MG63 (cell line): ENCODE results near the gene HEPACAM. TPM values are rescaled to one million over a fixed set of nuclear protein-coding genes. Genes with fewer than 3 reads are reported as not detected.

Source experiments
- DNase-seq: peaks from one replicate; pipeline ENCODE4 v3.0.0-alpha.2; 2020
- H3K27me3 ChIP-seq: fragments of 250-450 bp; sonication (Bioruptor Pico); 2 replicates; pipeline ENCODE4 v1.5.1; 2020; ENCODE audit warnings: mild to moderate bottlenecking, moderate library complexity
- H3K36me3 ChIP-seq: fragments of 250-450 bp; sonication (Bioruptor Pico); 2 replicates; pipeline ENCODE4 v1.5.1; 2020; ENCODE audit warnings: mild to moderate bottlenecking, moderate library complexity
- H3K4me3 ChIP-seq: fragments of 250-450 bp; sonication (Bioruptor Pico); 2 replicates; pipeline ENCODE4 v1.5.1; 2020; ENCODE audit warnings: mild to moderate bottlenecking, moderate library complexity
- H3K9me3 ChIP-seq: fragments of 250-450 bp; sonication (Bioruptor Pico); 2 replicates; pipeline ENCODE4 v1.5.1; 2020; ENCODE audit warnings: mild to moderate bottlenecking, moderate library complexity
- total RNA-seq: library from RNA; depleted of rRNA; stranded (reverse); fragments of >200 nt; shearing (Covaris generic); gene quantifications from 2 replicates; pipeline ENCODE4 v1.2.3, GENCODE V29; 2014; ENCODE audit warnings: low replicate concordance

HEPACAM gene
- total RNA-seq, 1 experiment from 2014 or later = not detected

- H3K4me3 ChIP-seq = no peak overlapping the region
- no peak for DNase-seq
- no peaks in the 10 kb centered on the region for H3K27me3 ChIP-seq
- H3K9me3 ChIP-seq = peaks cover 2% of the 10 kb centered on the region; the same call in 1 of the 2 replicates
- H3K36me3 ChIP-seq = no peaks in the 10 kb centered on the region
These were observed 14.9 kb upstream of the HEPACAM start for GRCh38 chr11:124950601-124951330.

GRCh38 chr11:124946735-124947141 is 10.9 kb upstream of the HEPACAM start:
- H3K27me3 ChIP-seq = no peaks in the 10 kb centered on the region
- peaks cover 2% of the 10 kb centered on the region; the same call in 1 of the 2 replicates for H3K9me3 ChIP-seq
- no peaks in the 10 kb centered on the region for H3K36me3 ChIP-seq
- peak; percentile 6 for DNase-seq
- H3K4me3 ChIP-seq = no peak overlapping the region

GRCh38 chr11:124945826-124946225 is 10.0 kb upstream of the HEPACAM start:
- no peaks in the 10 kb centered on the region for H3K36me3 ChIP-seq
- DNase-seq = no peak

GRCh38 chr11:124944565-124944964 is 8.7 kb upstream of the HEPACAM start:
- H3K27me3 ChIP-seq = no peaks in the 10 kb centered on the region
- no peak for DNase-seq

More at GRCh38 chr11:124945826-124946225, 10.0 kb upstream of the HEPACAM start:
- H3K9me3 ChIP-seq = peaks cover 2% of the 10 kb centered on the region; the same call in 1 of the 2 replicates
- H3K27me3 ChIP-seq = no peaks in the 10 kb centered on the region
- H3K4me3 ChIP-seq = no peak overlapping the region

GRCh38 chr11:124943741-124944140 is 7.9 kb upstream of the HEPACAM start:
- H3K4me3 ChIP-seq = no peak overlapping the region
- no peaks in the 10 kb centered on the region for H3K27me3 ChIP-seq
- no peak for DNase-seq
- peaks cover 2% of the 10 kb centered on the region; the same call in 1 of the 2 replicates for H3K9me3 ChIP-seq
- H3K36me3 ChIP-seq = no peaks in the 10 kb centered on the region

More at GRCh38 chr11:124944565-124944964, 8.7 kb upstream of the HEPACAM start:
- H3K4me3 ChIP-seq = no peak overlapping the region
- H3K36me3 ChIP-seq = no peaks in the 10 kb centered on the region
- H3K9me3 ChIP-seq = peaks cover 2% of the 10 kb centered on the region; the same call in 1 of the 2 replicates

GRCh38 chr11:124943254-124943616 is 7.4 kb upstream of the HEPACAM start:
- Histone ChIP-seq H3K9me3 (no peaks in the 10 kb centered on the region), H3K4me3 (no peak overlapping the region), H3K27me3 (no peaks in the 10 kb centered on the region), H3K36me3 (no peaks in the 10 kb centered on the region)
- no peak for DNase-seq

- Histone ChIP-seq H3K27me3 (no peaks in the 10 kb centered on the region), H3K4me3 (no peak overlapping the region), H3K36me3 (no peaks in the 10 kb centered on the region), H3K9me3 (no peaks in the 10 kb centered on the region)
- no peak for DNase-seq
These were observed 6.8 kb upstream of the HEPACAM start for GRCh38 chr11:124942466-124943253.

- Histone ChIP-seq H3K36me3 (no peaks in the 10 kb centered on the region), H3K9me3 (no peaks in the 10 kb centered on the region), H3K27me3 (no peaks in the 10 kb centered on the region), H3K4me3 (no peak overlapping the region)
- no peak for DNase-seq
These were observed 5.9 kb upstream of the HEPACAM start for GRCh38 chr11:124941703-124942102.

- no peaks in the 10 kb centered on the region for H3K36me3 ChIP-seq
These were observed 3.1 kb upstream of the HEPACAM start for GRCh38 chr11:124938970-124939369.

GRCh38 chr11:124938206-124938765 is 2.4 kb upstream of the HEPACAM start:
- Histone ChIP-seq H3K9me3 (no peaks in the 10 kb centered on the region), H3K4me3 (no peak overlapping the region)
- no peak for DNase-seq

More at GRCh38 chr11:124938970-124939369, 3.1 kb upstream of the HEPACAM start:
- Histone ChIP-seq H3K27me3 (no peaks in the 10 kb centered on the region), H3K4me3 (no peak overlapping the region), H3K9me3 (no peaks in the 10 kb centered on the region)
- no peak for DNase-seq

GRCh38 chr11:124937336-124937935 is 1.6 kb upstream of the HEPACAM start:
- DNase-seq = no peak
- Histone ChIP-seq H3K4me3 (no peak overlapping the region), H3K27me3 (no peaks in the 10 kb centered on the region), H3K36me3 (no peaks in the 10 kb centered on the region), H3K9me3 (no peaks in the 10 kb centered on the region)

More at GRCh38 chr11:124938206-124938765, 2.4 kb upstream of the HEPACAM start:
- Histone ChIP-seq H3K27me3 (no peaks in the 10 kb centered on the region), H3K36me3 (no peaks in the 10 kb centered on the region)

GRCh38 chr11:124934862-124935547 is 842 bp downstream of the HEPACAM start:
- peak; percentile 25 for DNase-seq
- no peaks in the 10 kb centered on the region for H3K9me3 ChIP-seq
- H3K27me3 ChIP-seq = no peaks in the 10 kb centered on the region
- H3K4me3 ChIP-seq = no peak overlapping the region
- H3K36me3 ChIP-seq = no peaks in the 10 kb centered on the region

- Histone ChIP-seq H3K4me3 (no peak overlapping the region), H3K36me3 (no peaks in the 10 kb centered on the region), H3K9me3 (no peaks in the 10 kb centered on the region), H3K27me3 (no peaks in the 10 kb centered on the region)
- no peak for DNase-seq
These were observed 5.0 kb downstream of the HEPACAM start for GRCh38 chr11:124930799-124931198.

GRCh38 chr11:124928942-124929665 is 6.7 kb downstream of the HEPACAM start:
- no peaks in the 10 kb centered on the region for H3K9me3 ChIP-seq
- H3K4me3 ChIP-seq = no peak overlapping the region
- DNase-seq = no peak
- no peaks in the 10 kb centered on the region for H3K27me3 ChIP-seq
- no peaks in the 10 kb centered on the region for H3K36me3 ChIP-seq

GRCh38 chr11:124923296-124923695 is 12.6 kb downstream of the HEPACAM start:
- H3K36me3 ChIP-seq = no peaks in the 10 kb centered on the region
- no peak for DNase-seq
- no peaks in the 10 kb centered on the region for H3K27me3 ChIP-seq
- no peak overlapping the region for H3K4me3 ChIP-seq
- H3K9me3 ChIP-seq = no peaks in the 10 kb centered on the region

- H3K4me3 ChIP-seq = no peak overlapping the region
- H3K36me3 ChIP-seq = no peaks in the 10 kb centered on the region
- DNase-seq = no peak
- H3K9me3 ChIP-seq = no peaks in the 10 kb centered on the region
- no peaks in the 10 kb centered on the region for H3K27me3 ChIP-seq
These were observed 13.0 kb downstream of the HEPACAM start for GRCh38 chr11:124922831-124923230.
